NCI-H69 (cell line): ENCODE measurements around the gene TMEM167B.
"Not testable (repeated sequence)": the region's sequence is repeated elsewhere in the genome, so short reads cannot be mapped to it uniquely, and the experiment has no call there.

Experiments used
- DNase-seq: peaks from one replicate; lab custom pipeline; 2025; lab: John Stamatoyannopoulos, UW

TMEM167B gene

GRCh38 chr1:109090196-109091077, at the start of gene TMEM167B:
TMEM167B (plus strand) TSS chr1:109090764; CDS start chr1:109090873, 109 bp downstream.
- peak; percentile 90 for DNase-seq

- peak; percentile 44 for DNase-seq
Observed at GRCh38 chr1:109040989-109041620, 49.5 kb upstream of the TMEM167B start.

GRCh38 chr1:109041621-109042468, 48.7 kb upstream of the TMEM167B start, which contains the start of gene WDR47:
WDR47 (minus strand) TSS chr1:109042102; CDS start chr1:109023512, 18,590 bp downstream.
- peak; percentile 93 for DNase-seq

GRCh38 chr1:109045595-109045994, 45.0 kb upstream of the TMEM167B start:
- no peak for DNase-seq

- no peak for DNase-seq
Observed at GRCh38 chr1:109046671-109047070, 43.9 kb upstream of the TMEM167B start.

- no peak for DNase-seq
Observed at GRCh38 chr1:109047339-109047738, 43.2 kb upstream of the TMEM167B start.

- DNase-seq: no peak
Observed at GRCh38 chr1:109048335-109048734, 42.2 kb upstream of the TMEM167B start.

GRCh38 chr1:109050228-109050995, 40.2 kb upstream of the TMEM167B start:
- DNase-seq: no peak

GRCh38 chr1:109052145-109052544, 38.4 kb upstream of the TMEM167B start:
- not testable (repeated sequence) for DNase-seq

- DNase-seq: no peak
Observed at GRCh38 chr1:109056064-109056463, 34.5 kb upstream of the TMEM167B start.

GRCh38 chr1:109059026-109059425, 31.5 kb upstream of the TMEM167B start:
- DNase-seq: no peak

- DNase-seq: no peak
Observed at GRCh38 chr1:109060707-109061106, 29.9 kb upstream of the TMEM167B start.

- no peak for DNase-seq
Observed at GRCh38 chr1:109061183-109061582, 29.4 kb upstream of the TMEM167B start.

GRCh38 chr1:109065137-109065536, 25.4 kb upstream of the TMEM167B start:
- no peak for DNase-seq

GRCh38 chr1:109067883-109068282, 22.7 kb upstream of the TMEM167B start:
- no peak for DNase-seq

- no peak for DNase-seq
Observed at GRCh38 chr1:109069294-109069693, 21.3 kb upstream of the TMEM167B start.

GRCh38 chr1:109075531-109076490, 14.8 kb upstream of the TMEM167B start, which contains the start of gene TAF13:
TAF13 (minus strand) TSS chr1:109076003; CDS start chr1:109075947, 56 bp downstream.
- peak; percentile 96 for DNase-seq

- DNase-seq: no peak
Observed at GRCh38 chr1:109078317-109078716, 12.2 kb upstream of the TMEM167B start.

GRCh38 chr1:109079240-109079622, 11.3 kb upstream of the TMEM167B start:
- no peak for DNase-seq

- no peak for DNase-seq
Observed at GRCh38 chr1:109080441-109081082, 10.0 kb upstream of the TMEM167B start.
